GM12878 (cell line): Measurements from ENCODE around the gene STEAP4.

Source experiments
- EZH2 ChIP-seq: IDR thresholded peaks from 2 replicates; pipeline ENCODE4 v1.6.1; 2012; ENCODE audit warnings: low read depth, mild to moderate bottlenecking, control low read depth, inconsistent platforms, low read length, borderline replicate concordance; ENCODE audit not compliant: control insufficient read depth
- GABPA ChIP-seq: IDR thresholded peaks from 2 replicates; pipeline ENCODE4 v1.6.1; 2014; ENCODE audit warnings: antibody characterized with exemption, low read depth, mild to moderate bottlenecking, inconsistent platforms
- PML ChIP-seq: IDR thresholded peaks from 2 replicates; pipeline ENCODE4 v1.6.1; 2012; ENCODE audit warnings: low read length, inconsistent platforms
- SP1 ChIP-seq: IDR thresholded peaks from one replicate; pipeline ENCODE4 v1.6.1; 2011; ENCODE audit warnings: low read depth, low read length
- TF ChIP-seq, protein P1 (sequence below), 3 experiments: IDR thresholded peaks in 2 of 3; conservative IDR thresholded peaks in 1 of 3; 2 replicates each; pipeline ENCODE4 v1.5.1; 2011; ENCODE audit warnings: low read depth in 3 of 3, low read length in 3 of 3, mild to moderate bottlenecking in 3 of 3, control low read depth in 2 of 3, moderate library complexity in 2 of 3, inconsistent platforms in 1 of 3, mixed read lengths in 1 of 3; ENCODE audit not compliant: control insufficient read depth in 2 of 3, insufficient read depth in 1 of 3; ENCODE audit errors: extremely low read depth in 1 of 3
- TF ChIP-seq, protein P2 (sequence below): IDR thresholded peaks from 2 replicates; pipeline ENCODE4 v1.6.1; 2012; ENCODE audit warnings: low read depth, low read length, improper control_type of control experiment

DNA sequence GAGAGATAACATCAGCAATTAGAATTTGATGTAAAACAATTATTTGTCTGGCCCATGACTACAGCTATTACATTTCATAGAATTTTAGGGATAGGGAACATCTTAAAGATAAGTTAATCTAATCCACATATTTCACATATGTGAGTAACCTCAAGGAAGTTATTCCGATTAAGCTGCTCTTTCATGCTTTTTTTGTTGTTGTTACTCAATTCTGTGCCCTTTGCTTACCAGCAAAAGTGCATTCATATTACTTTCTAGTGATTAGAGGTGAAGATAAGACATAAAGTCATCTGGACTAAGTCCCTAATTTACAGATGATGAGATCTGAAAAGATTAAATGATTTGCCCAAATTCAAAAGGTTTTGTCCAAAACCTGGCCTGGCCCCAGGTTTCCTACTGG is 46.0 kb downstream of the STEAP4 start:
- TF ChIP-seq, protein P1, sequence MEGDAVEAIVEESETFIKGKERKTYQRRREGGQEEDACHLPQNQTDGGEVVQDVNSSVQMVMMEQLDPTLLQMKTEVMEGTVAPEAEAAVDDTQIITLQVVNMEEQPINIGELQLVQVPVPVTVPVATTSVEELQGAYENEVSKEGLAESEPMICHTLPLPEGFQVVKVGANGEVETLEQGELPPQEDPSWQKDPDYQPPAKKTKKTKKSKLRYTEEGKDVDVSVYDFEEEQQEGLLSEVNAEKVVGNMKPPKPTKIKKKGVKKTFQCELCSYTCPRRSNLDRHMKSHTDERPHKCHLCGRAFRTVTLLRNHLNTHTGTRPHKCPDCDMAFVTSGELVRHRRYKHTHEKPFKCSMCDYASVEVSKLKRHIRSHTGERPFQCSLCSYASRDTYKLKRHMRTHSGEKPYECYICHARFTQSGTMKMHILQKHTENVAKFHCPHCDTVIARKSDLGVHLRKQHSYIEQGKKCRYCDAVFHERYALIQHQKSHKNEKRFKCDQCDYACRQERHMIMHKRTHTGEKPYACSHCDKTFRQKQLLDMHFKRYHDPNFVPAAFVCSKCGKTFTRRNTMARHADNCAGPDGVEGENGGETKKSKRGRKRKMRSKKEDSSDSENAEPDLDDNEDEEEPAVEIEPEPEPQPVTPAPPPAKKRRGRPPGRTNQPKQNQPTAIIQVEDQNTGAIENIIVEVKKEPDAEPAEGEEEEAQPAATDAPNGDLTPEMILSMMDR (IDR thresholded peaks at IDR 0.05 in 2 of 3, conservative IDR thresholded peaks at IDR 0.05 in 1 of 3; ENCODE audit: control insufficient read depth in 2 of 3, extremely low read depth in 1 of 3, insufficient read depth in 1 of 3, low read depth in 3 of 3, low read length in 3 of 3), result no peak
- TF ChIP-seq PML, result no peak
- TF ChIP-seq, protein P2, sequence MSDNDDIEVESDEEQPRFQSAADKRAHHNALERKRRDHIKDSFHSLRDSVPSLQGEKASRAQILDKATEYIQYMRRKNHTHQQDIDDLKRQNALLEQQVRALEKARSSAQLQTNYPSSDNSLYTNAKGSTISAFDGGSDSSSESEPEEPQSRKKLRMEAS, result no peak
- TF ChIP-seq EZH2, result no peak
- TF ChIP-seq SP1, result no peak
- TF ChIP-seq GABPA, result no peak
